Pons (tissue), 1 donor: ENCODE results near the gene TANGO2.

ENCODE experiments used
- DNase-seq: peaks from one replicate; pipeline ENCODE4 v3.0.0-alpha.2; 2016; ENCODE audit warnings: low spot score

The TANGO2 gene

GRCh38 chr22:19983741-19984140 is 37.2 kb upstream of the TANGO2 start:
- DNase-seq = no peak

- DNase-seq = no peak
These were observed 36.6 kb upstream of the TANGO2 start for GRCh38 chr22:19984201-19984753.

GRCh38 chr22:19984851-19985811 is 35.8 kb upstream of the TANGO2 start:
- no peak for DNase-seq

DNA sequence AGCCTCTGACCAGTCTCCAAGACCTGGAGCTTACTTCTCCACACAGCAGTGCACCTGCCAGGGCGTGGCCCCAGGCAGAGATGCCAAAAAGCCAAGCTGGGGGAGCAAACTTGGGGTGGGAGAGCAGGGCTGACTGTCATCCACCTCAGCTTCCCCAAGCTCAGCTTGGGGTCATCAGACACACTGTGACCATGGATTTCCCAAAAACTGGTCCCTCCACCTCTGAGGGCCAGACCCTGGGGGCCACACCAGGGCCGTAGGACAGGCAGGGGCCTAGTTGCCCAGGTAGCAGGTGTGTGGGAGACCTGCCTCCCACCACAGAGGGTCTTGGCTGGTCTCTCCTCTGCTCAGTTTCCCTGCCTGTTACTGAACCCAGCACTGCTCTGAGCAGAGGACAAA is 34.9 kb upstream of the TANGO2 start:
- DNase-seq = no peak

GRCh38 chr22:19986410-19987341 is 34.2 kb upstream of the TANGO2 start:
- no peak for DNase-seq

DNA sequence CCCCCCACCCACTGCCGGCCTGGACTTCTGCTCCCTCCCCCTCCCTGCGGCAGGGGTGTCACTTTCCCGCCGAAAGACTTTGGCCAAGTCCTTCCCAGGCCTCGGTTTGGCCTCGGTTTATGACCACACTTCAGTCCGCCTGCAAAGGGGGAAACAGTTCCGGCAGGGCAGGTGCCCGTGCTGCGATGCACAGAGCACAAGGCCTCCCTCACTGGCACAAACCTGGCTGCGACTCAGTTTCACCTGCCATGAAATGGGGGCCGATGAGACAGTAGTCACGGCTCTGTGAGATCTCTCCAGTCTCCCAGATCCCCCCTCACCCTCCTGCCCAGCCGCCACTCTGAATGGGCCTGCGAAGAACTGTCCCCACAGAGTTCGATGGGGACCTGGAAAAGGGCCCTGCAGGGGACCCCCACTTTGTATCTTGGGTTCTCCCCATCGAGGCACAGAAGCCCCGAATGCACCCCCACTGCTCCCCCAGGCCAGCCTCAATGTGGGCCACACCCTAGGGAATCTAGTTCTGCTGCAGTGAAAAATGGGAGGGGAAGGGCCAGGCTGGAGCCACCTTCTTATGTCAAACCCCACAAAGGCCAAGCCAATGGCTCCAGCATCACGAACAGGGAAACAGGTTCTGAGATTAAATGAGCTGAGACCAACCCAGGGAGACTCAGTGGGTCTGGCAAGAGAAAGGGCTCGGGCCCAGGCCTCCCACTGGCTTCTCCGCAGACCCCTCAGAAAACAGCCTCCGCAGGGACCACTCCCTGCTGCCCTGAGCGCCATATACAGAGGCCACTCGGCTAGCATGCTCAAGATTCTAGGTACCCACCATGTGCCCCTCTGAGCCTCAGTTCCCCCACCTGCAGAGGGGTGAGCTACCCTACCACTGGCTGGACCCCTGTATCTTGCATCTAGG is 33.3 kb upstream of the TANGO2 start:
- no peak for DNase-seq

DNA sequence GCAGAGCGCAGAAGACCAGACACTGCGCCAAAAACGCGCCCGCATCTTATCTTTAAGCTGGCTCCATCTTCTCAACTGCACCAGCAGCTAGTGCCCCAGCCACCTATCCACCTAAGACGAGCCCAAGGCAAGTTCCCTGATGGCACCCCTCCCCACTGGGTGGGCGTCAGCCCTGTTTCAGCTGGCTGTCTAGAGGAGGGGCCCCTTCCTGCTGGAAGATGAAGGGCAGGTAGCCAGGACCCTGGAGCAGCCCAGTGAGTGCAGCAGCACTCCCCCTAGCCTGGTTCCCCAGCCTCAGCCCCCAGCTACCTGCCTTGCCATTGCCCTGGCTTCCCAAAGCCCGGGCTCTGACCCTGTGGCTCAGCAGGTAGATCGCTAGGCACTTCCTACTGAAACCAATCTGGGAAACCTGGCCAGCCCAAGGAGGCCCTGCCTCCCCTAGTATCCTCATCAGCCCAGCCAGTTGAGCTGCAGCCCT is 32.5 kb upstream of the TANGO2 start:
- DNase-seq = no peak

GRCh38 chr22:19988965-19989724 is 31.8 kb upstream of the TANGO2 start:
- DNase-seq = no peak

DNA sequence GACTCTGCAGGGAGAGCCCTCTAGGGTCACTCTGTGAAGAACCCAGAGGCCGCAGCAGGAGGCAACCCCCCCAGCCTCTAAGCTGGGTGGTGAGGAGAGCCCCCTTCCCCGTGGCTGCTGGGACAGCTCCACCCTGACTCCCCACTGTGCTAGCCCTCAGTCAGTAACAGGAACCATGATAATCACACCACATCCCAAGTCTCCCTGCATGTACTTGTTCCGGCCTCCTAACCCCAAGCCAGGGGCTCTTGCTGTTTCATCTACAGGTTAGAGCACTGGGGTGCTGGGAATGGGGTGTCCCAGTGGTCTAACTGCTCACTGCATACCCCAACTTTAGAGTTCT is 31.2 kb upstream of the TANGO2 start:
- no peak for DNase-seq

DNA sequence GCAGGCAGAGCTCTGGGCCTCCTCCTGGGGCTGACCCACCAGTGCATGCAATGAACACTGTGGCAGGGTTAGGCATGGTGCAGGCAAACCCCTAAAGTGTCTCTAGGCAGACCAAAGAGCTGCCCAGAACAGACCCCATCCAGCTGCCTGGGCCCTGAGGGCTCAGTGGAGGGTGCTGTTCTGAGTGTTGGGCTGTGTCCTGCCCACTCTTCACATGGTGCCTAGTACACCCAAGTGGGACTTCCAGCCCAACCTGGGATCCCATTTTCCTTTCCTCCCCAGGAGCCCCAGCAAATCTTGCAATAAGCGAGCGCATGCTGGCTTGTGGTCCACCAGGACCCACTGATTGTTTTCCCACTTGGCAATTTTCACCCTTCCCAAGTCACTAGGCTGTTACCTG is 30.7 kb upstream of the TANGO2 start:
- DNase-seq = no peak

GRCh38 chr22:19990609-19991394 is 30.1 kb upstream of the TANGO2 start:
- DNase-seq = no peak

GRCh38 chr22:19991395-19991644 is 29.6 kb upstream of the TANGO2 start:
- DNase-seq = no peak

DNA sequence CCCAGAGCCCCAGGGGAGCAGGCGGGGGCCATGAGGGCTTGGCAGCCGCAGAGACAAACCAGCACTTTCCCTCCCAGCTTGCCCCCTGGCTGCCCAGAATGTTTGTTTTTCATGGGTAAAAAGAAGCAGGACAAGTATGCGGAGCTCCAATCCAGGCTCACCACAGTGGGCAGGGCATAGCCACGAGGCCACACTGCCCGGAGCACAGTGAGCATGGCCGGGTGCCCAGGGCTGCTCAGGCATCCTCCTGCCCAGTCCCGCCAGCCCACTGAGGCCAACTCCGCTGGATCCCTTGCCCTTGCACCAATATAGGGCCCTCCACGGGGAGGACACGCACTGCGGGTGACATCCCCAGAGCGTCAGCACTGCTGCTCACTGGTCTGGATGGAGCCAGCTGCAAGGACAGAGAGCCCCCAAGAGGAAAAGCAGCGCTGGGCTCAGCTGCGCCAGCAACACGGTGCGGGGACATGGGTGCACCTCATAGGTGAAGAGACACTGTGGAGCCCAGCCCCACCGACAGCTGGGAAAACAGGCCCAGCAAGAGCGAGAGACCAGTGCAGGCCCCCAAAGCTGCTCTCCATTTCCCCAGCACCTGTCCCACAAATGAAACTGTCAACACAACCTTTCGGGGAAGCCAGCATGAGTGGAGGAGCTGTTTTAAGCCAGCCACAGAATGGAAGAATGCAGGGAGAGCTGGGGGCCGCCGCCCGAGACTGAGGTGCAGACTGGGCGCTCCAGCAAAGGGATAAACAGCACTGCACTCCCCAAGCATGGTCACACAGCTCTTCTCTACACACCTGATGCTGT is 29.1 kb upstream of the TANGO2 start:
- no peak for DNase-seq

DNA sequence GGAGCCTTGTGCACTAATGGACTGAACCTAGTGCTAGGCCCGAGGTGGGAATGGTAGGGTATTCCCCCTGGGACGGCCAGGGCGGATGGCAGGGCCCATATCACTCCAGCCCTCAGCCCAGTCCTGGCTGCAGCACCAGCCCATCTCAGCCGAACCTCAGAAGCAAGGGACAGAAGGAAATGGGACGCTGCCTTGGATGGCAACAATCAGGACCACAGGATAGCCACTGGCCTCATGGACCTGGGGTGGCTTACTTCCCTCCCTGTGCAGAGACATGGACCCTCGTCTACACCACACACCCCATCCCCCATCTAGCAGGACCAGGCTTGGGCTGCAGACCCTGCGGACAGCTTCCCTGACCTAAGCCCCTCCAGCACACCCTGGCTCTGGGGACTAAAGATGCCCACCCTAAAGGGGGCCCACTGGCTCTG is 28.4 kb upstream of the TANGO2 start:
- DNase-seq = no peak

GRCh38 chr22:19992921-19993355 is 28.0 kb upstream of the TANGO2 start:
- no peak for DNase-seq

DNA sequence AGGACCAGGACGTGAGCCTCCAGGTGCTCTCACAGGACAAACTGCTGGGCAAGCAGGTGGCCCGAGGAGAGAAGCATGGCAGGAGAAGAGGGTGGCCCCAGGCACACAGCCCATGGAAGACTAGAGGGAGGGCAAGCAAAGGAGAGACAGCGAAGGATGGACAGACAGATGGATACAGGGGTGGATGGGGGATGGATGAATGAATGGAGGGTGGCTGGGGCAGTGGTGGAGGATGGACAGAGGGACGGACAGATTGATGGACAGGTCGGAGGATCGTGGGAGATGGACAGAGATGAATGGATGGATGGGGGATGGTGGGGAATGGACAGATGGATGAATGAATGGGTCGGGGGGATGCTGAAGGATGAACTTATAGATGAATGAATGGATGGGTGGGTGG is 27.0 kb upstream of the TANGO2 start:
- DNase-seq = no peak

- no peak for DNase-seq
These were observed 25.9 kb upstream of the TANGO2 start for GRCh38 chr22:19994851-19995610.

GRCh38 chr22:19995611-19996339 is 25.1 kb upstream of the TANGO2 start:
- DNase-seq = no peak
